IMR-90 (cell line): ENCODE measurements around the gene RIMS4. TPM values are rescaled to one million over a fixed set of nuclear protein-coding genes. Genes with fewer than 3 reads are reported as not detected.

ENCODE experiments used
- ATAC-seq: fragments of 200-7000 bp; cut with Tn5 transposase; 2 replicates; pipeline ENCODE4 v1.9.1; 2020; ENCODE audit warnings: low read depth, mild to moderate bottlenecking, moderate library complexity
- BruUV-seq: library from RNA; stranded (reverse); fragments of 400-500 nt; replicated peaks from 2 replicates; lab custom pipeline; 2021; lab: Mats Ljungman, UMichigan
- CTCF ChIA-PET: fragments of 300-600 bp; formaldehyde crosslinking; extraction: SDS; loops from one replicate; lab custom pipeline; 2021; ENCODE audit warnings: antibody characterized with exemption; lab: Yijun Ruan, JAX
- POLR2A ChIA-PET: fragments of 300-600 bp; sonication (Branson Sonifier 250); formaldehyde crosslinking; loops from one replicate; lab custom pipeline; 2022; ENCODE audit warnings: antibody characterized with exemption; ENCODE audit not compliant: unreplicated experiment; lab: Charles Lee
- DNase-seq: peaks from one replicate; pipeline ENCODE4 v3.0.0; 2013
- H2AFZ ChIP-seq: replicated peaks from 2 replicates; pipeline ENCODE3; 2013; ENCODE audit warnings: low read length, mild to moderate bottlenecking; ENCODE audit not compliant: poor library complexity
- H2AK5ac ChIP-seq: 2 replicates; pipeline ENCODE4 v1.6.1; 2013; ENCODE audit warnings: low read depth, low read length, inconsistent platforms
- H2AK9ac ChIP-seq: replicated peaks from 2 replicates; pipeline ENCODE3; 2013; ENCODE audit warnings: mild to moderate bottlenecking, low read depth, low read length, moderate library complexity; ENCODE audit not compliant: poor library complexity
- H2BK120ac ChIP-seq: 2 replicates; pipeline ENCODE4 v1.6.1; 2013; ENCODE audit warnings: low read depth, low read length, inconsistent platforms
- H2BK15ac ChIP-seq: 3 replicates; pipeline ENCODE4 v1.6.1; 2013; ENCODE audit warnings: low read depth, low read length, inconsistent platforms
- H2BK20ac ChIP-seq: 2 replicates; pipeline ENCODE4 v1.6.1; 2013; ENCODE audit warnings: low read depth, mild to moderate bottlenecking, inconsistent platforms, low read length, moderate library complexity
- H2BK5ac ChIP-seq: 2 replicates; pipeline ENCODE4 v1.6.1; 2013; ENCODE audit warnings: mild to moderate bottlenecking, low read depth, low read length, inconsistent platforms; ENCODE audit not compliant: poor library complexity, severe bottlenecking
- H3K14ac ChIP-seq: replicated peaks from 2 replicates; pipeline ENCODE4 v1.6.1; 2013; ENCODE audit warnings: low read depth, low read length, inconsistent platforms
- H3K18ac ChIP-seq: 2 replicates; pipeline ENCODE4 v1.6.1; 2013; ENCODE audit warnings: low read depth, low read length, control low read depth
- H3K23ac ChIP-seq: 2 replicates; pipeline ENCODE4 v1.6.1; 2013; ENCODE audit warnings: low read depth, low read length, inconsistent platforms
- H3K27ac ChIP-seq: 2 replicates; pipeline ENCODE4 v1.5.1; 2013; ENCODE audit warnings: mild to moderate bottlenecking, control low read depth, low read length; ENCODE audit not compliant: insufficient read depth
- H3K27me3 ChIP-seq: 2 replicates; pipeline ENCODE4 v1.6.1; 2013; ENCODE audit warnings: low read length; ENCODE audit not compliant: control insufficient read depth, insufficient read depth
- H3K36me3 ChIP-seq: 2 replicates; pipeline ENCODE4 v1.6.1; 2013; ENCODE audit warnings: low read length, mixed read lengths; ENCODE audit not compliant: control insufficient read depth, insufficient read depth
- H3K4ac ChIP-seq: 2 replicates; pipeline ENCODE4 v1.6.1; 2013; ENCODE audit warnings: low read depth, low read length, inconsistent platforms
- H3K4me1 ChIP-seq: 2 replicates; pipeline ENCODE4 v1.6.1; 2013; ENCODE audit warnings: low read length, mixed read lengths; ENCODE audit not compliant: control insufficient read depth, insufficient read depth
- H3K4me2 ChIP-seq: 2 replicates; pipeline ENCODE4 v1.6.1; 2013; ENCODE audit warnings: low read depth, mild to moderate bottlenecking, control low read depth, low read length, moderate library complexity
- H3K4me3 ChIP-seq: 2 replicates; pipeline ENCODE4 v1.5.1; 2013; ENCODE audit warnings: low read depth, mild to moderate bottlenecking, control low read depth, low read length, moderate library complexity; ENCODE audit not compliant: insufficient read depth
- H3K56ac ChIP-seq: 2 replicates; pipeline ENCODE4 v1.6.1; 2013; ENCODE audit warnings: low read length, inconsistent platforms; ENCODE audit not compliant: insufficient read depth; ENCODE audit errors: extremely low read depth
- H3K79me1 ChIP-seq, 2 experiments: 2 replicates each; pipeline ENCODE4 v1.6.1; 2013; ENCODE audit warnings: low read length in 2 of 2, inconsistent platforms in 1 of 2, low read depth in 1 of 2
- H3K9ac ChIP-seq: 2 replicates; pipeline ENCODE4 v1.6.1; 2013; ENCODE audit warnings: low read depth, low read length, control low read depth
- H3K9me1 ChIP-seq: 2 replicates; pipeline ENCODE4 v1.6.1; 2013; ENCODE audit warnings: low read length, inconsistent platforms; ENCODE audit not compliant: insufficient read depth
- H3K9me3 ChIP-seq: 2 replicates; pipeline ENCODE4 v1.6.1; 2013; ENCODE audit warnings: low read length; ENCODE audit not compliant: control insufficient read depth, insufficient read depth
- H4K20me1 ChIP-seq: 2 replicates; pipeline ENCODE4 v1.6.1; 2013; ENCODE audit warnings: low read length, inconsistent platforms; ENCODE audit not compliant: insufficient read depth
- H4K5ac ChIP-seq: 2 replicates; pipeline ENCODE4 v1.6.1; 2013; ENCODE audit warnings: mild to moderate bottlenecking, low read depth, low read length, control low read depth
- H4K8ac ChIP-seq, 2 experiments: 2 replicates each; pipeline ENCODE4 v1.6.1; 2013; ENCODE audit warnings: low read depth in 2 of 2, low read length in 2 of 2, control low read depth in 1 of 2, inconsistent platforms in 1 of 2
- H4K91ac ChIP-seq: 2 replicates; pipeline ENCODE4 v1.6.1; 2013; ENCODE audit warnings: low read depth, low read length, inconsistent platforms; ENCODE audit not compliant: insufficient read depth
- BHLHE40 ChIP-seq: fragments of 150-350 bp; IDR thresholded peaks from 2 replicates; pipeline ENCODE4 v1.6.1; 2016; ENCODE audit warnings: mild to moderate bottlenecking, low read depth, low read length
- CEBPB ChIP-seq: IDR thresholded peaks from 2 replicates; pipeline ENCODE4 v1.6.1; 2012; ENCODE audit warnings: low read depth, low read length, improper control_type of control experiment
- CHD1 ChIP-seq: IDR thresholded peaks from 2 replicates; pipeline ENCODE4 v1.6.1; 2012; ENCODE audit warnings: low read depth, low read length, improper control_type of control experiment
- CTCF ChIP-seq: conservative IDR thresholded peaks from 2 replicates; pipeline ENCODE4 v1.5.1; 2012; ENCODE audit warnings: mild to moderate bottlenecking, low read depth, low read length, improper control_type of control experiment
- ELK1 ChIP-seq: fragments of 150-350 bp; IDR thresholded peaks from 2 replicates; pipeline ENCODE4 v1.6.1; 2016; ENCODE audit warnings: low read depth, mild to moderate bottlenecking, low read length, moderate library complexity, borderline replicate concordance
- FOS ChIP-seq: fragments of 150-350 bp; IDR thresholded peaks from 2 replicates; pipeline ENCODE4 v1.6.1; 2016; ENCODE audit warnings: low read depth, low read length
- MAFK ChIP-seq: IDR thresholded peaks from 2 replicates; pipeline ENCODE4 v1.6.1; 2012; ENCODE audit warnings: low read depth, low read length, improper control_type of control experiment
- MAZ ChIP-seq: IDR thresholded peaks from 2 replicates; pipeline ENCODE4 v1.6.1; 2012; ENCODE audit warnings: low read depth, mild to moderate bottlenecking, low read length, improper control_type of control experiment, moderate library complexity, borderline replicate concordance
- POLR2A ChIP-seq: IDR thresholded peaks from 2 replicates; pipeline ENCODE4 v1.6.1; 2012; ENCODE audit warnings: mild to moderate bottlenecking, low read depth, low read length
- RAD21 ChIP-seq: IDR thresholded peaks from 2 replicates; pipeline ENCODE4 v1.6.1; 2012; ENCODE audit warnings: low read length, improper control_type of control experiment
- RCOR1 ChIP-seq: IDR thresholded peaks from 2 replicates; pipeline ENCODE4 v1.6.1; 2012; ENCODE audit warnings: mild to moderate bottlenecking, low read length, improper control_type of control experiment; ENCODE audit not compliant: insufficient replicate concordance
- USF2 ChIP-seq: fragments of 150-350 bp; IDR thresholded peaks from 2 replicates; pipeline ENCODE4 v1.6.1; 2017; ENCODE audit warnings: mild to moderate bottlenecking, antibody characterized with exemption, low read length, low read depth
- WGBS, 2 experiments: methylation state at CpG; one replicate each; pipeline versions ENCODE4 v1.1.5 to v1.1.7; 2013; ENCODE audit warnings: missing lambda C conversion rate in 2 of 2; ENCODE audit not compliant: insufficient read length in 1 of 2; ENCODE audit errors: extremely low coverage in 2 of 2; 5-methylcytosine and 5-hydroxymethylcytosine counted together
- dilution Hi-C: fragments of 300-500 bp; cut with HindIII; formaldehyde crosslinking; loops from one replicate; pipeline ENCODE4 v1.14.3; 2018; ENCODE audit warnings: low sequenced_read_pairs; ENCODE audit not compliant: unreplicated experiment
- in situ Hi-C: fragments of 300-500 bp; cut with MboI; formaldehyde crosslinking; loops from 3 replicates; pipeline ENCODE4 v1.14.3; 2019; ENCODE audit warnings: low sequenced_read_pairs, inconsistent platforms, mixed read lengths
- intact Hi-C: fragments of 100-400 bp; cut with micrococcal nuclease; formaldehyde crosslinking; loops from 2 replicates; pipeline ENCODE4 v1.10.0; 2022
- polyA plus RNA-seq, 3 experiments: library from polyadenylated mRNA; depleted of rRNA; stranded (reverse); fragments of >200 nt; gene quantifications; 2 replicates each; pipeline ENCODE4 v1.2.3, GENCODE V29; 2012; ENCODE audit warnings: low replicate concordance in 1 of 3
- total RNA-seq: library from RNA; depleted of rRNA; stranded (reverse); fragments of >200 nt; gene quantifications from 2 replicates; pipeline ENCODE4 v1.2.3, GENCODE V29; 2012

The RIMS4 gene
- total and polyA plus RNA-seq, 2 of the 4 experiments (the other 2 are of a cell fraction) = not detected

GRCh38 chr20:44781791-44782190 lies 28.6 kb downstream of the RIMS4 start:
- no peak overlapping the region for H3K14ac ChIP-seq
- no peak overlapping the region for H3K18ac ChIP-seq
- no peaks in the 10 kb centered on the region for H3K9me3 ChIP-seq
- no peak overlapping the region for H2BK15ac ChIP-seq
- no peak overlapping the region for H3K4me2 ChIP-seq
- H3K79me1 ChIP-seq = no peaks in the 10 kb centered on the region
- no peak overlapping the region for H2BK5ac ChIP-seq
- no peak overlapping the region for H2BK120ac ChIP-seq
- H3K4me1 ChIP-seq = no peaks in the 10 kb centered on the region
- in situ Hi-C loops = no loop called here
- ChIA-PET CTCF (no interaction called here), POLR2A (no interaction called here)
- dilution Hi-C loops = no loop called here
- intact Hi-C loops = no loop called here
- no peak overlapping the region for H3K23ac ChIP-seq
- no peak overlapping the region for H2BK20ac ChIP-seq
- no peak overlapping the region for H2AK5ac ChIP-seq
- no peak overlapping the region for H4K91ac ChIP-seq
- no peak overlapping the region for H3K27ac ChIP-seq
- DNase-seq = no peak
- TF ChIP-seq USF2 (no peak), POLR2A (no peak), FOS (no peak), MAZ (no peak), CHD1 (no peak), CTCF (no peak), CEBPB (no peak), MAFK (no peak), RCOR1 (no peak), RAD21 (no peak), ELK1 (no peak), BHLHE40 (no peak)
- no TSS peak for BruUV-seq
- H2AK9ac ChIP-seq = no peak overlapping the region
- WGBS, 2 experiments = 64% methylated on average over 3 of the region's 3 CpGs; no CpG with 5 or more reads in 1 of the 2 experiments
- ATAC-seq = no peak
- no peak overlapping the region for H3K9ac ChIP-seq
- no peak overlapping the region for H4K5ac ChIP-seq
- no peak overlapping the region for H4K8ac ChIP-seq
- H3K4me3 ChIP-seq = no peak overlapping the region
- H2AFZ ChIP-seq = no peak overlapping the region
- no peaks in the 10 kb centered on the region for H3K9me1 ChIP-seq
- H4K20me1 ChIP-seq = no peaks in the 10 kb centered on the region
- H3K27me3 ChIP-seq = no peaks in the 10 kb centered on the region; the same call in none of the 2 replicates
- no peaks in the 10 kb centered on the region for H3K36me3 ChIP-seq
- no peak overlapping the region for H3K4ac ChIP-seq
- no peak overlapping the region for H3K56ac ChIP-seq
